A549 (cell line): ENCODE data around the gene S1PR4. TPM values are rescaled to one million over a fixed set of nuclear protein-coding genes. Genes with fewer than 3 reads are reported as not detected.

Source experiments
- ATAC-seq, 2 experiments: fragments of 200-7000 bp in 1 of 2; fragments of >200 bp in 1 of 2; cut with Nextera tagmentation in 1 of 2; cut with Tn5 transposase in 1 of 2; 3 replicates each; pipeline versions ENCODE4 v1.8.0 to v1.9.1; 2018 to 2020; ENCODE audit warnings: mild to moderate bottlenecking in 1 of 2, moderate library complexity in 1 of 2
- CTCF ChIA-PET: fragments of 300-600 bp; sonication (Branson Sonifier 250); formaldehyde crosslinking; extraction: SDS; loops from one replicate; lab custom pipeline; 2021; ENCODE audit warnings: antibody characterized with exemption, inconsistent platforms; lab: Yijun Ruan, JAX
- POLR2A ChIA-PET: fragments of 350-600 bp; formaldehyde crosslinking; extraction: SDS; loops from one replicate; lab custom pipeline; 2021; ENCODE audit warnings: antibody characterized with exemption, inconsistent platforms; lab: Yijun Ruan, JAX
- DNase-seq, 2 experiments: peaks; one replicate each; pipeline versions ENCODE4 v3.0.0 to v3.0.0-alpha.2; 2011 to 2016; ENCODE audit warnings: low read depth in 1 of 2, low spot score in 1 of 2
- FAIRE-seq: peaks from 2 replicates; lab custom pipeline; 2011; peaks lifted over from hg19 to GRCh38; lab: Jason Lieb, UNC
- H3K27ac ChIP-seq, 2 experiments: fragments of >200 bp; sonication (Bioruptor Twin); formaldehyde crosslinking; 3 replicates each; pipeline ENCODE4 v1.5.1; 2016 to 2017
- H3K4me1 ChIP-seq: fragments of >200 bp; sonication (Bioruptor Twin); formaldehyde crosslinking; 3 replicates; pipeline ENCODE4 v1.6.1; 2016
- H3K4me2 ChIP-seq: fragments of >200 bp; sonication (Bioruptor Twin); formaldehyde crosslinking; 3 replicates; pipeline ENCODE4 v1.6.1; 2016
- H3K4me3 ChIP-seq: fragments of >200 bp; sonication (Bioruptor Twin); formaldehyde crosslinking; 3 replicates; pipeline ENCODE4 v1.5.1; 2016
- H3K9me3 ChIP-seq: fragments of >200 bp; sonication (Bioruptor Twin); formaldehyde crosslinking; 3 replicates; pipeline ENCODE4 v1.6.1; 2016
- CBX2 ChIP-seq: fragments of 200-600 bp; sonication (generic); IDR thresholded peaks from 2 replicates; pipeline ENCODE4 v1.6.1; 2016; ENCODE audit warnings: low read depth, mild to moderate bottlenecking, borderline replicate concordance
- CBX8 ChIP-seq: fragments of 200-600 bp; sonication (generic); IDR thresholded peaks from 2 replicates; pipeline ENCODE4 v1.6.1; 2016
- CHD4 ChIP-seq: fragments of 200-600 bp; sonication (generic); IDR thresholded peaks from 2 replicates; pipeline ENCODE4 v1.6.1; 2016; ENCODE audit warnings: antibody characterized with exemption, mild to moderate bottlenecking, borderline replicate concordance
- EHF ChIP-seq: fragments of 250-450 bp; sonication (Bioruptor Pico); IDR thresholded peaks from 2 replicates; pipeline ENCODE4 v1.5.0; 2020; ENCODE audit warnings: mild to moderate bottlenecking
- FOXS1 ChIP-seq: fragments of 250-450 bp; sonication (Bioruptor Pico); IDR thresholded peaks from 2 replicates; pipeline ENCODE4 v1.5.0; 2020; ENCODE audit warnings: mild to moderate bottlenecking, moderate library complexity
- JUN ChIP-seq, 2 experiments: fragments of >200 bp; sonication (Bioruptor Twin); formaldehyde crosslinking; IDR thresholded peaks; 2 replicates in 1 of 2; 3 replicates in 1 of 2; pipeline ENCODE4 v1.6.1; 2016 to 2017
- JUNB ChIP-seq: fragments of >200 bp; sonication (Bioruptor Twin); formaldehyde crosslinking; IDR thresholded peaks from 2 replicates; pipeline ENCODE4 v1.6.1; 2016
- KDM1A ChIP-seq: fragments of 200-600 bp; sonication (generic); IDR thresholded peaks from 2 replicates; pipeline ENCODE4 v1.6.1; 2016; ENCODE audit warnings: low read depth, mild to moderate bottlenecking
- KDM5A ChIP-seq: fragments of 200-600 bp; sonication (generic); IDR thresholded peaks from 2 replicates; pipeline ENCODE4 v1.6.1; 2016; ENCODE audit warnings: antibody characterized with exemption, mild to moderate bottlenecking
- RAD21 ChIP-seq, 2 experiments: fragments of >200 bp in 1 of 2; sonication (Bioruptor Twin) in 1 of 2; formaldehyde crosslinking in 1 of 2; IDR thresholded peaks in 1 of 2; conservative IDR thresholded peaks in 1 of 2; 2 replicates in 1 of 2; 3 replicates in 1 of 2; pipeline ENCODE4 v1.6.1; 2012 to 2018; ENCODE audit warnings: inconsistent platforms in 1 of 2
- RCOR1 ChIP-seq: fragments of 150-350 bp; IDR thresholded peaks from 2 replicates; pipeline ENCODE4 v1.6.1; 2014; ENCODE audit warnings: antibody characterized with exemption, low read length, low read depth
- SMC3 ChIP-seq: fragments of >200 bp; sonication (Bioruptor Twin); formaldehyde crosslinking; IDR thresholded peaks from 3 replicates; pipeline ENCODE4 v1.6.1; 2018; ENCODE audit warnings: inconsistent platforms
- ZFP36 ChIP-seq: fragments of 450-650 bp; IDR thresholded peaks from 2 replicates; pipeline ENCODE4 v1.6.1; 2014; ENCODE audit warnings: borderline replicate concordance; ENCODE audit not compliant: partially characterized antibody
- WGBS: methylation state at CpG from one replicate; pipeline ENCODE4 v1.1.6; 2017; ENCODE audit errors: missing lambda C conversion rate; 5-methylcytosine and 5-hydroxymethylcytosine counted together
- polyA plus RNA-seq, 4 experiments: library from polyadenylated mRNA; depleted of rRNA in 3 of 4; stranded (reverse); fragments of >200 nt; fragmentation: RNase III in 1 of 4; extraction: RNeasy Plus Mini Kit Qiagen cat#74134 plus additional on column Dnase treatment in 1 of 4; gene quantifications; 2 replicates in 3 of 4; 3 replicates in 1 of 4; pipeline ENCODE4 v1.2.3, GENCODE V29; 2011 to 2017
- TF ChIP-seq, protein P1 (sequence below): fragments of >200 bp; sonication (Bioruptor Twin); formaldehyde crosslinking; IDR thresholded peaks from 3 replicates; pipeline ENCODE4 v1.5.1; 2016
- TF ChIP-seq, protein P2 (sequence below): IDR thresholded peaks from 2 replicates; pipeline ENCODE4 v1.6.1; 2012; ENCODE audit warnings: low read depth, borderline replicate concordance
- TF ChIP-seq, protein P3 (sequence below): fragments of 200-600 bp; sonication (generic); IDR thresholded peaks from 2 replicates; pipeline ENCODE4 v1.6.1; 2016; ENCODE audit warnings: antibody characterized with exemption, mild to moderate bottlenecking, moderate library complexity
- TF ChIP-seq, protein P4 (sequence below): fragments of 450-650 bp; IDR thresholded peaks from 2 replicates; pipeline ENCODE4 v1.6.1; 2014; ENCODE audit warnings: antibody characterized with exemption

The S1PR4 gene
- polyA plus RNA-seq, 2 of the 4 experiments (the other 2 are of a cell fraction), result 0.09 to 0.17 TPM

DNA sequence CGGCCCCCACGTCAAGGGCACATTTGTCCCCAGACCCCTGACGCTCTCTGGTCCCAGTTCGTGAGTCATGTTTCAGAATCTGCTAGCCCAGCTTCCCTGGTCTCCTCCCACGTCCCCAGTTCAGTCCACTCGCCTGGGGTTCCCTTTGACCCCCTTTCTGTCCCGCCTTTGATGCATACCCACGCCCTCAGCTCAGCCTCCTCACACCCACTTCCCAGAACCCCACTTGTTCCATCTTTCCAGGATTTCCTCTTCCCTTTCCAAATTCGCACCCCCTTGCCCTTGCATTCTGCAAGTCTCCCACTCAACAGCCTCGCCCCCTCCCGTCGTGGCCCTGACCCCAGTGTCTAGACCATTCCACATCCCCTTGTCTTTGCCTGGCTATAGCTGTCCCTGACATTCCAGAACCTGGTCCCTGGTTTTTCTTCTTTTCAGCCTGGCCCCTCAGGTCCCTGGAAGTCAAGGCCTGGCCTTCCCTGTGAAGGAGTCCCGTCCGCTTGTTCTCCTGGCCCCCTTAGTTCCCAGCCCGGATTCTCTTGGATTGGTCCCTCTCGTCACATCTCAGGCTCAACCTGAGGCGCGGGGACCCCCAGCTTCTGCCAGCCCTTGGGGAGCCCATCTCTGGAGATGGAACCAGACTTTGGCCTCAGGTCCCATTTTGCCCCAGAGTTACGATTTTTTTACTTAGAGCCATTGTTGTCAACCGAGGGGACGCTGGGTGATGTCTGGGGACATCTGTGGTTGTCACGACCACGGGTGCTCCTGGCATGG is 8.5 kb downstream of the S1PR4 start:
- POLR2A ChIA-PET, result no interaction called here
- no peaks in the 10 kb centered on the region for H3K9me3 ChIP-seq
- FAIRE-seq, result no peak
- peak overlapping the region; percentile 89 to 92; a peak in 5 of 6 replicates for H3K27ac ChIP-seq
- DNase-seq, result no peak
- WGBS, result 56% methylated on average over 23 of the region's 23 CpGs
- H3K4me2 ChIP-seq, result peak overlapping the region; percentile 90
- no peak for ATAC-seq
- CTCF ChIA-PET, result no interaction called here
- H3K4me1 ChIP-seq, result peaks cover 11% of the 10 kb centered on the region
- H3K4me3 ChIP-seq, result peak overlapping the region; percentile 97
- no peak for TF ChIP-seq FOXS1 (CRISPR knock-in tag)
- TF ChIP-seq EHF, result no peak
- TF ChIP-seq, all 56 proteins: peak for 0

DNA sequence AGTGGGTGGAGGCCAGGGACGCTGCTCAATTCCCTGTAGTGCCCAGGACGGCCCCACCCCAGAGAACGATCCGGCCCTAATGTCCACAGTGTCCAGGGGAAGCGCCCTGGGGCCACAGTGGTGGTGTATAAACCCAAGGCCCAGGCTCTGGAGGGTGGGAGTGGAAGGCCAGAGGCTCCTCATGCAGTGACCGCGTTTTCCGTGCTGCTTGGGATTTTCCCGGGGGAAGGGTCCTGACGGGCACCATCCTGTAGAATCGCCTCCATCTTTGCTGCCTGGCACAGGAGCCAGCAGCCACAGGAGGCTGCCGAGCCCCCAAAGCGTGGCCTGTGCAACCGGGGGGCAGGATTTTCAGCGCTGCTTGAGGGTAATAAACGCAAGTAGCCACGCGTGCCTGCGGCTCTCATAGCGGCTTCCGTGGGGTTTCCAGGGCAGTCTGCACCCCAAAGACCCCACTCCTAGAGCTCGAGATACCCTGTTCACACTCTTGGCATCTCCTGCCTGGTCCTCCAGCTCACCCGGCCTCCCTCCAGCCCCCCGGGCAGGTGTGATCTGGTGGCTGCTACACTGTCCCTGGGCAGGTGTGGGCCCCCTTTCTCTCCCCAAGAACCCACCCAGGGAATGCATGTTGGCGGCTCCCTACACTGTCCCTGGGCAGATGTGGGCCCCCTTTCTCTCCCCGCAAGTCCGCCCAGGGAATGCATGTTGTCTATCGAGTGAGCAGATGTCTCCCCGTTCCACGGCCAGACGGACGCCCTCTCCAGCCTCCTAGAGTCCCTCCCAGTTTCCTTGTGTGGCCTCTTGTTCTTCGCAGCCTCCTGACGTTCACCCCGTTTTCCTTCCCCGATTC is 9.3 kb downstream of the S1PR4 start:
- Histone ChIP-seq H3K4me2 (peak overlapping the region; percentile 90), H3K4me3 (no peak overlapping the region), H3K27ac (no peak overlapping the region; a peak in 1 of 6 replicates), H3K4me1 (peaks cover 11% of the 10 kb centered on the region), H3K9me3 (no peaks in the 10 kb centered on the region)
- FAIRE-seq (no peak), DNase-seq (no peak), ATAC-seq (no peak)
- TF ChIP-seq ZFP36, result no peak
- TF ChIP-seq, protein P1, sequence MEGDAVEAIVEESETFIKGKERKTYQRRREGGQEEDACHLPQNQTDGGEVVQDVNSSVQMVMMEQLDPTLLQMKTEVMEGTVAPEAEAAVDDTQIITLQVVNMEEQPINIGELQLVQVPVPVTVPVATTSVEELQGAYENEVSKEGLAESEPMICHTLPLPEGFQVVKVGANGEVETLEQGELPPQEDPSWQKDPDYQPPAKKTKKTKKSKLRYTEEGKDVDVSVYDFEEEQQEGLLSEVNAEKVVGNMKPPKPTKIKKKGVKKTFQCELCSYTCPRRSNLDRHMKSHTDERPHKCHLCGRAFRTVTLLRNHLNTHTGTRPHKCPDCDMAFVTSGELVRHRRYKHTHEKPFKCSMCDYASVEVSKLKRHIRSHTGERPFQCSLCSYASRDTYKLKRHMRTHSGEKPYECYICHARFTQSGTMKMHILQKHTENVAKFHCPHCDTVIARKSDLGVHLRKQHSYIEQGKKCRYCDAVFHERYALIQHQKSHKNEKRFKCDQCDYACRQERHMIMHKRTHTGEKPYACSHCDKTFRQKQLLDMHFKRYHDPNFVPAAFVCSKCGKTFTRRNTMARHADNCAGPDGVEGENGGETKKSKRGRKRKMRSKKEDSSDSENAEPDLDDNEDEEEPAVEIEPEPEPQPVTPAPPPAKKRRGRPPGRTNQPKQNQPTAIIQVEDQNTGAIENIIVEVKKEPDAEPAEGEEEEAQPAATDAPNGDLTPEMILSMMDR, result no peak
- no peak for TF ChIP-seq KDM1A
- CTCF ChIA-PET, result interaction anchor here (0.6 to 1.5 kb wide), 4 partner anchors 19 to 79 kb away, joined by 3 to 4 read pairs (median 3); no protein-coding TSS in a partner anchor
- 91% methylated on average over 30 of the region's 36 CpGs for WGBS
- POLR2A ChIA-PET, result no interaction called here

DNA sequence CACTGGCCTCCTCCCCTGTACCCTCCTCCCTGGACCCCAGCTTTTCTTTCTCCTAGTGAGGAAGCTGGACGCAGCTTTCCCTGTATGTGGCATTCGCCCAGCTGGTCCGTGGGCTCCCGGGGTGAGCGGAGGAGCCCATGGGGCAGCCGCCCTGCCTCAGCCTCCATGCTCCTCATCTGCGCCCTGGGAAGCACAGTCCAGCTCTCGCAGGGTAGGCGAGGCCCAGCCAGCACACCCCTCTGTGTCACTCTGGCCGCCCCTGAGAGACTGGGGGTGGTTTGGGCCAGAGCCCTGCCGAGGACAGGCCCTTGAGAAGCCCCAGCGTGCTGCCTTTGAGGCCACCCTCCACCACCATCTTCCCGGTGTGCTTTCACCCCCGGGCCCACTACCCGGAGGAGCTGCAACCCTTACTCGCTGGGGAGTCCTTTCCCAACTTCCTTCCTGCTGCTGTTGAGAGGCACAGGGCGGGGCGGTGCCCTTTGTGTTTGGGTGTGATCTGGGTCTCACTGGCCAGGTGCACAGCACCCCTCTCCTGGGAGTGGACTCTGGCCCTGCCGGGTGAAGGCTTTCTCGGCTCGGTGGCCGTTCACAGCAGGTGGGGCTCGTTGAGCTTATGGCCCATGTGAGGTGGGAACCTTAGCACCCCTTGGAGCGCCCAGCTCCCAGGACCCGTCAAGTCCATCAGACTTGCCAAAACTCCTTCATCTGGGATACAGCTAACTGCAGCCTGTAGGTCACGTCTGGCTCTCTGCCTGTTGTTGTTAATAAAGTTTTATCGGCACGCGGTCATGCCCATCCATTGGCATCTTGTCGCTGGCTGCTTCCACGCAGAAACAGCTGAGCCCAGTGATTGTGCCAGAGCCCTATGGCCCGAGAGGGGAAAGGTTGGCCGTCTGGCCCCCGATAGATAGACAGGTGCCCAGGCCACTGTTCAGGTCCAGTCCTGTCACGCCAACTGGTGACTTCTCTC is 10.3 kb downstream of the S1PR4 start:
- ATAC-seq (no peak), FAIRE-seq (no peak), DNase-seq (no peak)
- Histone ChIP-seq H3K4me2 (no peak overlapping the region), H3K9me3 (no peaks in the 10 kb centered on the region), H3K27ac (no peak overlapping the region), H3K4me3 (no peak overlapping the region), H3K4me1 (peaks cover 11% of the 10 kb centered on the region)
- POLR2A ChIA-PET, result no interaction called here
- WGBS, result 90% methylated on average over 26 of the region's 35 CpGs
- CTCF ChIA-PET, result interaction anchor here (0.6 to 2.1 kb wide), 5 partner anchors 18 to 216 kb away, joined by 3 to 6 read pairs (median 3); partner anchors contain the start of gene CELF5
- TF ChIP-seq JUN (IDR thresholded peaks at IDR 0.05) (no peak), CBX8 (no peak), KDM5A (no peak), SMC3 (no peak), ZFP36 (no peak), JUNB (no peak), CHD4 (no peak), CBX2 (no peak), RCOR1 (no peak), RAD21 (conservative IDR thresholded peaks at IDR 0.05 in 1 of 2, IDR thresholded peaks at IDR 0.05 in 1 of 2) (no peak)
- TF ChIP-seq, protein P2, sequence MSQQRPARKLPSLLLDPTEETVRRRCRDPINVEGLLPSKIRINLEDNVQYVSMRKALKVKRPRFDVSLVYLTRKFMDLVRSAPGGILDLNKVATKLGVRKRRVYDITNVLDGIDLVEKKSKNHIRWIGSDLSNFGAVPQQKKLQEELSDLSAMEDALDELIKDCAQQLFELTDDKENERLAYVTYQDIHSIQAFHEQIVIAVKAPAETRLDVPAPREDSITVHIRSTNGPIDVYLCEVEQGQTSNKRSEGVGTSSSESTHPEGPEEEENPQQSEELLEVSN, result no peak
- TF ChIP-seq, protein P1, result no peak
- TF ChIP-seq, protein P3, sequence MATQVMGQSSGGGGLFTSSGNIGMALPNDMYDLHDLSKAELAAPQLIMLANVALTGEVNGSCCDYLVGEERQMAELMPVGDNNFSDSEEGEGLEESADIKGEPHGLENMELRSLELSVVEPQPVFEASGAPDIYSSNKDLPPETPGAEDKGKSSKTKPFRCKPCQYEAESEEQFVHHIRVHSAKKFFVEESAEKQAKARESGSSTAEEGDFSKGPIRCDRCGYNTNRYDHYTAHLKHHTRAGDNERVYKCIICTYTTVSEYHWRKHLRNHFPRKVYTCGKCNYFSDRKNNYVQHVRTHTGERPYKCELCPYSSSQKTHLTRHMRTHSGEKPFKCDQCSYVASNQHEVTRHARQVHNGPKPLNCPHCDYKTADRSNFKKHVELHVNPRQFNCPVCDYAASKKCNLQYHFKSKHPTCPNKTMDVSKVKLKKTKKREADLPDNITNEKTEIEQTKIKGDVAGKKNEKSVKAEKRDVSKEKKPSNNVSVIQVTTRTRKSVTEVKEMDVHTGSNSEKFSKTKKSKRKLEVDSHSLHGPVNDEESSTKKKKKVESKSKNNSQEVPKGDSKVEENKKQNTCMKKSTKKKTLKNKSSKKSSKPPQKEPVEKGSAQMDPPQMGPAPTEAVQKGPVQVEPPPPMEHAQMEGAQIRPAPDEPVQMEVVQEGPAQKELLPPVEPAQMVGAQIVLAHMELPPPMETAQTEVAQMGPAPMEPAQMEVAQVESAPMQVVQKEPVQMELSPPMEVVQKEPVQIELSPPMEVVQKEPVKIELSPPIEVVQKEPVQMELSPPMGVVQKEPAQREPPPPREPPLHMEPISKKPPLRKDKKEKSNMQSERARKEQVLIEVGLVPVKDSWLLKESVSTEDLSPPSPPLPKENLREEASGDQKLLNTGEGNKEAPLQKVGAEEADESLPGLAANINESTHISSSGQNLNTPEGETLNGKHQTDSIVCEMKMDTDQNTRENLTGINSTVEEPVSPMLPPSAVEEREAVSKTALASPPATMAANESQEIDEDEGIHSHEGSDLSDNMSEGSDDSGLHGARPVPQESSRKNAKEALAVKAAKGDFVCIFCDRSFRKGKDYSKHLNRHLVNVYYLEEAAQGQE, result no peak
- TF ChIP-seq, protein P4, sequence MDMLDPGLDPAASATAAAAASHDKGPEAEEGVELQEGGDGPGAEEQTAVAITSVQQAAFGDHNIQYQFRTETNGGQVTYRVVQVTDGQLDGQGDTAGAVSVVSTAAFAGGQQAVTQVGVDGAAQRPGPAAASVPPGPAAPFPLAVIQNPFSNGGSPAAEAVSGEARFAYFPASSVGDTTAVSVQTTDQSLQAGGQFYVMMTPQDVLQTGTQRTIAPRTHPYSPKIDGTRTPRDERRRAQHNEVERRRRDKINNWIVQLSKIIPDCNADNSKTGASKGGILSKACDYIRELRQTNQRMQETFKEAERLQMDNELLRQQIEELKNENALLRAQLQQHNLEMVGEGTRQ, result no peak
